CD4-positive, alpha-beta T cell treated with Interferon gamma for 1 hour (primary cell): ENCODE data around the gene UQCR11.

Experiments used
- DNase-seq: peaks from one replicate; pipeline ENCODE4 v3.0.0-alpha.2; 2020

The UQCR11 gene

GRCh38 chr19:1634242-1634937 lies 29.1 kb upstream of the UQCR11 start:
- no peak for DNase-seq

- DNase-seq, result no peak
These were observed 28.1 kb upstream of the UQCR11 start for GRCh38 chr19:1633269-1633826.

DNA sequence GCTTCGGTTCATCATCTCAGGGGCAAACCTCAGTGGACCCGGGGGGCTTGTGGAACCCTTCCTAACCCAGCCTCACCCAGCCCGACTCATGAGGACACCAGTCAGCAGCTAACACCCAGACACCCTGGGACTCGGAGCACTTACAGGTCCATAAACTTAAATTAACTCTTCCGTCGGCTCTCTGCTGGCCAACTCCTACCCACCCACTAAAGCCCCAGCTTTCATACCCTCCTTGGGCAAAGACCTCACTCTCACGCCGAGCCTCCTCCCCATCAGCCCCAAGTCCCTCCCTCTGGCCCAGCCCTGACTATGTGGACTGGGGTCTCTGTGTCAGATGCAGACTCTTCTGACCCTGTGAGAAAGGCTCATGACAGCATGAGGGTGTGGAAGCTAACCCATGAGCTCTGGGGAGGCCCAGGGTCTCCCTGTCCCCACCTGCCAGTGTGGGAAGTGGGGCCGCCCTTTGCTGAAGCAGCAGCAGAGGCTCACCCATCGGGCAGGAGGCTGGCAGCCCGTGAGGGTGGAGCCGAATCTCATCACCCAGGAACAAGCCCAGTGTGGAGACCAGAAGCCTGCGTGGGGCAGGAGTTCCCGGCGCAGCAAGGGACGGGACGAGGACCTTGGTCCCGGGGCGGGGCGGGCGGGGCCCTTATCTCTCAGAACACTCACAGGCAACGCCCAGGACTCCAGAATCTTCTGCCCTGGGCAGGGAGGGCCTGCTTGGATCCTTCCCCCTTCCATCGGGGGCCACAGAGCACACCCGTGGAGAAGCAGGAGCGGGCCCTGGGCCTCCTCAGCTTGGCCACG lies 27.4 kb upstream of the UQCR11 start:
- no peak for DNase-seq

DNA sequence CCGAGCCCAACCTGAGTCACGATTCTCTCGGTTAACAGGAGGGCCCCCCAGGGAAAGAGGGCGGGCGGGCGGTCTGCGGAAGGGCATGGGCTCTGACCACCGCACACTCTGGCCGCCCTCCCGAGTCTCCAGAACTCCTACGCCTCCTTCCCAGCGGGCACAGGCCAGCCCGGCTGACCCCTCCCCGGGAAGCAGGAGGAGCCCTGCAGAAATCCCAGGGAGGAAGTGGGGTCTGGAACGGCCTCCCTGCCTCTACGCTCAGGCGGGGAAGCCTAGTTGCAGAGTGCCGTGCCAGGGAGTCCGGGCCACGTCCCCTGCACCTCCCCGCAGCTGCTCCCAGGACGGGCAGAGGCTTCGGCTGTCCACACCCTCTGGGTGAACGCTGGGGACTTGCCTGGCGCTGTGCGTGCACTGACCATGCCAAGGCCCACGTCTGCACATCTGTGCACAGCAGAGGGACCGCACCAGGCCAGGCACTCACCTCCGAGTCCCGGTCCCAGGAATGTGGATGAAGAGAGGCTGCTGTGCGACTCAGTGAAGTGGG lies 26.4 kb upstream of the UQCR11 start:
- DNase-seq, result no peak

GRCh38 chr19:1630811-1631210 lies 25.5 kb upstream of the UQCR11 start:
- DNase-seq, result no peak

DNA sequence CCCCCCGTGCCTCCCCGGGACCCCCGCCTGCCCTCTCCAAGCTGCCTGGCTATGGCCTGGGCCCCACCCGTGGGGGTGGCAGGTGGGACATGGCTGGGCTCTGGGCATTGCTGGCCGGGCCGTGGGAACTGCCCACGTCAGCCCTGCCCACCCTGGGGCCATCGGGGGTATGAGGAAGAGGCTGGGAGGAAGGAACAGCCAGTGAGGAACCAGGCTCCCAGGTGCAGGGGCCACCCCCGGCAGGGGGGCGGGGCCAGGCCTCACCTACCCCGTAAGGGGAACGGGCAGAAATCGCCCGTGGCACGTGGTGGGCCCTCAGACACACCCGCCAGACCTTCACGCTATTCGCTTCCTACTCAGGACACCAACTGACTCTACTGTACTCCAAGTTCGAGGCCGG lies 24.8 kb upstream of the UQCR11 start:
- no peak for DNase-seq

DNA sequence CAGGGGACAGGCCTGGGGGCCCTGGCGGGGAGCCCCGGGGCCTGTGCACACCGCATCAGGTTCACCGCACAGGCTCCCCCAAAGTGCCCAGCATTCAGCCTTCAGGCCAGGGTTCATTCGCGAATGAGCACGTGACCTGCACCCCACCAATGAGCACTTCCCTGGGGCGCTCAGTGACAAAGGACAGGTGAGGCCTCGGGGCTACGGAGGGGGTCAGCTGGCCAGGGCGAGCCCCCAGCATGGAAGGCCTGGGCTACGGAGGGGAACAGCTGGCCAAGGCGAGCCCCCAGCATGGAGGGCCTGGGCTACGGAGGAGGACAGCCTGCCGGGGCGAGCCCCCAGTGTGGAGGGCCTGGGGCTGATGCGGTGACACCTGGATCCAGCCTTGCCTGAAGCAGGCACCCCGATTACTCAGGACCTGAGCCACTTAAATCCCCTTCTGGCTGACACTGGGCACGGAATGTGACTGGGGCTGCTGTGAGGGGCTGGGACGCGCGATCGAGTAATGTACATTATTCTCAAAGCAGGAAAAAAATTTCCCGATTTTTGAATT lies 24.1 kb upstream of the UQCR11 start:
- DNase-seq, result no peak

GRCh38 chr19:1627194-1627593 lies 21.9 kb upstream of the UQCR11 start:
- DNase-seq, result no peak

GRCh38 chr19:1626417-1627010 lies 21.3 kb upstream of the UQCR11 start:
- DNase-seq, result no peak

DNA sequence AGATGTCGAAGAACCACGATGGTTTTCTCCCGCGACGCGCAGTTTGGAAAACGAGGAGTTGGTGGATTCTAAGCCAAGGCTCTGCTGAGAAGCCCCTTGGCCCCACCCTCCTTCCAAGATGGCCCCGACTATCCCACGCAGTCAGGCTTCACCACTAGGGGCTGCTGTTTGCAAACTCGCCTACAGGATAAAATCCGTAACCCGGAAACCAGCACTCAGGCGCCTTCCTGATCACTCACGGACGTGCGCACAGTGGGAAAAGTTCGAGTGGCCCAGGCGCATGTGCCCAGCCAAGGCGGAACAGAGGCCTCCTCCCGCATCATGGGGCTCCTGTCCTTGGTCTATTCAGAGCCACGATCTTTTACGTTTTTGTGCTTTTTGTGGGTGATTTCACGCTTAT lies 19.2 kb upstream of the UQCR11 start:
- DNase-seq, result peak; percentile 40

- DNase-seq, result no peak
These were observed 17.3 kb upstream of the UQCR11 start for GRCh38 chr19:1622541-1622940.

GRCh38 chr19:1622007-1622406 lies 16.7 kb upstream of the UQCR11 start:
- DNase-seq, result no peak

DNA sequence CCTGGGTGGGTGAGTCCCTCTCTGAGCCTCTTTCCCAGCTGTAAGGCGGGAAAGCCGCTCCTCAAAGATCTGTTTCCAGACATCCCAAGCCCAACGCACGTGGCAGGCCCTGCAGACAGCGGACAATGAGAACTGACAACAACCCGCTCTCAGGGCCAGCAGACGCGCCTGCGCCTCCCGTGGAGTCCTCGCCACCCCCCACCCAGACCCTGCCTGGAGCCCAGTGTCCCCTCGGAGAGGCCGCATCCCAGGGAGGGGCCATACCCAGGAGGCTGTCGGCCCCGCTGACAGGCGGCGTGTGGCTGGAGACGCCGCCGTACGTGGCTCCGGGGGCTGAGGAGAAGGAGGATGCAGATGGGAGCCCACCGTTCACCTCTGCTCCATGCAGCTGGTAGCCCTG lies 16.3 kb upstream of the UQCR11 start:
- no peak for DNase-seq

DNA sequence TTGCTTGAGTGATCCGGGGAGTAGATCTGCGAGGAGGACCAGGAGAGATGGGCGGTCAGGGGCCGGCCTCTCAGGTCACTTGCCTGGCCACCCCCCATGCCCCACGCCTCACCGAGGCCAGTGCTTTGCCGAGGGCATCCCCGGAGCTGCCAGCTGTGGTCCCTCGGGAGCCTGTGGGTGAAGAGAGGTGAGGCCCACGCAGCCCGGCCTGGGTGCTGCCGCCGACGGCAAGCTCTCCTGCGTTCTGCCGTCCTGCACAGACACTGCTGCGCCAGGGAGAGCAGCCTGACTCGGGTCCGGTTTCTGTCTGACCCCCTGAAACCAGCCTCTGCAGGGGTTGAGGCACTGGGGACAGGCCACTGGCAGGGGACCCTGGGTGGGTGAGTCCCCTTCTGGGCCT lies 15.8 kb upstream of the UQCR11 start:
- no peak for DNase-seq

GRCh38 chr19:1620502-1620901 lies 15.2 kb upstream of the UQCR11 start:
- DNase-seq, result no peak

- DNase-seq, result no peak
These were observed 14.4 kb upstream of the UQCR11 start for GRCh38 chr19:1619703-1620102.

- no peak for DNase-seq
These were observed 13.8 kb upstream of the UQCR11 start for GRCh38 chr19:1619094-1619439.

DNA sequence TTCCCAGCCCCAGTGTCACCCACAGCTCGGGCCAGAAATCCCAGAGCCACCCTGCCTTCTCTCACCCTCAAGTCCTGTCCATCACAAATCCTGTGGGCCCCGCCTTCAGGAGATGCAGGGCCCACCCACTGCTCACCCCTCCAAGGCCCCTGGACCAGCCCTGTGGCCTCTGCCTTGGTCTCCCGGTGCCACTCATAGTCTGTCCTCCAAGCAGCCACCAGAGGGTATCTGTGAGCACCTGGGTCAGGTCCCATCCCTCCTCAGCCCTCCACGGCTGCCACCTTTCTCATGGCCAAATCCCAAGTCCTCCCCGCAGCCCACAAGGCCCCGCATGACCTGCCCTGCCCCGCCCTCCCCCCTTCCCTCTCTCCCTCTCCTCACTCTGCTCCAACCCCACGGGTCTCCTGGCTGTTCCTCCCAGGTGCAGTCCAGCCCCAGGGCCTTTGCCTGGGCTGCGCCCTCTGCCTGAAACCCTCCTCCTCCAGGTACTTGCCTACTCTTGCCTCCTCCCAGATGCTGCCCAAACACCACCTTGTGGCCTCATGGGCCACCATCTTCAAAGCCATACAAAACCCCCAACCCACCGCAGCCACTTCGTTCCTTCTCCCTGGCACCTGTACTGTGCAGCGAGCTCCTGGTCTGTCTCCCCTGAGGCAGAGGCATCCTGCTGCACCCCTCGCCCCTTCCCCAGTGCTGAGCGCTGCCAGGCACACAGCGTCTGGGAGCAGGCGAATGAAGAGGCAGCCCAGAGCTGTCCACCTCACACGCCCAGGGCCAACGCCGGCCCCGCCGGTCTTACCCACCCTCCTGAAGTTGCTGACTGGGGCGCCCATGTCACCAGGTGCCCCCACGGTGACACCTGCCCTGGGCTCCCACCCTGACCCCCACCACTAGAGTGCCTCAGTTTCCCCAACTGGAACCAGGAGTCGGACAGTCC lies 13.2 kb upstream of the UQCR11 start:
- DNase-seq, result no peak

DNA sequence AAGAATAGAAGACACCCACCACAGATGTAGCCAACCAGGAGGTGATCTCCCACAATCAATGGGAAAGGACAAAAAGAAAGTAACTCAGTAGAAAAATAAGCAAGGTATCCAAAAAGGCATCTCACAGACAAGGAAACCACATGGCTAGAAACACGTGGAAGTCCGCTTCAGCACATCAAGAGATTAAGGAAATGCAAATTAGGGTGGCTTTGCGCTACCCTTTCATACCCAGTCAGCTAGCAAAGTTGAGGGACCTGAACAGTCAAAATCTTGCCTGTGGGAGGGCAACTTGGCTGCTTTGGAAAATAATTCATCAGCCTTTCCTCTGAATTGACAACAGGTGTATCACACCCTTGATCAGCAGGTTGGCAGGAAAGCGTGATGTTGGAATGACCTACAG lies 11.6 kb upstream of the UQCR11 start:
- DNase-seq, result no peak

- DNase-seq, result no peak
These were observed 11.1 kb upstream of the UQCR11 start for GRCh38 chr19:1616396-1616795.

DNA sequence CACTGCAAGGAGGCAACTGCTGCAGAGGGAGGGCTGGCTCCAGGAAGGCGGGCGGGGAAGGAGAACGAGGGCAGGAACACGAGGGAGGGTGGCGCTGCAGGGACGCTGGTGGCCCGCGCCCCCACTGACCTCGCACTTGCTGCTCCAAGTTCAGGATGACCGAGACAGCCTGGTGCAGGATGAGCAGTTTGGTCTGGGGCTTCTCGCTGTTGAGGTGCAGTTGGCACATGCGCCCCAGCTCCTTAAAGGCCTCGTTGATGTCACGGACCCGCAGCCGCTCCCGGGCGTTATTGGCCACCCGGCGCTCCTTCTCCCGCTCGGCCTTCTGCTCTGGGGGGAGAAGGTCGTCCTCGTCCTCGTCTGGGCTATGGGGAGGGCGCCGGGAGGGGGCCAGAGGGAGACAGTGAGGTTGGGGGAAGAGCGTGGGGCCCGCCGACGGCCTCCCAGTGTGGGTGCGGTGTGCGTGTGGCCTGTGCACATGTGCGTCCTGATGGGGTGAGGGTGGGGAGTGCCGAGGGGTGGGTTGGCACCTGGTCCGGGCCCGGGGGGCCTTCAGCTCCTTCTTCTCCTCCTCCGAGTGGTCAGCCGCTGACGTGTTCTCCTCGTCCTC lies 10.0 kb upstream of the UQCR11 start:
- no peak for DNase-seq
